ENCODE measurements around the gene MAPK9. TPM values are rescaled to one million over a fixed set of nuclear protein-coding genes. Genes with fewer than 3 reads are reported as not detected.
A peak's percentile ranks its signal among the peaks of the same experiment; 100 is the strongest.

The MAPK9 gene
- 42.4 TPM for total RNA-seq
- long read RNA-seq, full-length matches to known transcripts, result 56 of 85 reads
- long read RNA-seq, partial matches to known transcripts, result 13 of 85 reads
- long read RNA-seq, other reads (novel, unspliced or antisense), result 16 of 85 reads

- intact Hi-C loops (cut with DNase I), result loop anchor here (5.0 kb wide), 1 partner anchor 180 kb away; no protein-coding TSS in a partner anchor
- DNase-seq, result peak; percentile 91
- peak; percentile 94 for ATAC-seq (ENCODE audit: poor library complexity)
These were observed at the start of gene MAPK9 for GRCh38 chr5:180291943-180292831. TSS of gene MAPK9 (minus strand) at chr5:180292083. CDS start at chr5:180280561, 11,522 bp downstream.

- intact Hi-C loops (cut with DNase I), result no loop called here
- ATAC-seq (ENCODE audit: poor library complexity), result no peak
- DNase-seq, result no peak
These were observed 49.7 kb upstream of the MAPK9 start for GRCh38 chr5:180341595-180341994.

- intact Hi-C loops (cut with DNase I), result no loop called here
- ATAC-seq (ENCODE audit: poor library complexity) (no peak), DNase-seq (no peak)
These were observed 49.0 kb upstream of the MAPK9 start for GRCh38 chr5:180340856-180341255.

GRCh38 chr5:180339583-180340183 lies 47.8 kb upstream of the MAPK9 start:
- ATAC-seq (ENCODE audit: poor library complexity), result no peak
- DNase-seq, result peak; percentile 22
- intact Hi-C loops (cut with DNase I), result no loop called here

GRCh38 chr5:180338001-180338707 lies 46.3 kb upstream of the MAPK9 start:
- DNase-seq (peak; percentile 18), ATAC-seq (ENCODE audit: poor library complexity) (no peak)
- intact Hi-C loops (cut with DNase I), result no loop called here

- ATAC-seq (ENCODE audit: poor library complexity) (no peak), DNase-seq (peak; percentile 22)
- intact Hi-C loops (cut with DNase I), result no loop called here
These were observed 44.5 kb upstream of the MAPK9 start for GRCh38 chr5:180336234-180337020.

- DNase-seq (no peak), ATAC-seq (ENCODE audit: poor library complexity) (no peak)
- intact Hi-C loops (cut with DNase I), result no loop called here
These were observed 43.8 kb upstream of the MAPK9 start for GRCh38 chr5:180335614-180336233.

- intact Hi-C loops (cut with DNase I), result no loop called here
- DNase-seq (peak; percentile 37), ATAC-seq (ENCODE audit: poor library complexity) (no peak)
These were observed 43.1 kb upstream of the MAPK9 start for GRCh38 chr5:180334751-180335613.

- no peak for ATAC-seq (ENCODE audit: poor library complexity)
- intact Hi-C loops (cut with DNase I), result no loop called here
- DNase-seq, result peak; percentile 32
These were observed 42.3 kb upstream of the MAPK9 start for GRCh38 chr5:180334176-180334575.

GRCh38 chr5:180333661-180334060 lies 41.8 kb upstream of the MAPK9 start:
- intact Hi-C loops (cut with DNase I), result no loop called here

GRCh38 chr5:180332861-180333260 lies 41.0 kb upstream of the MAPK9 start:
- intact Hi-C loops (cut with DNase I), result no loop called here
- DNase-seq, result no peak
- ATAC-seq (ENCODE audit: poor library complexity), result no peak

More at GRCh38 chr5:180333661-180334060, 41.8 kb upstream of the MAPK9 start:
- DNase-seq, result peak; percentile 55
- ATAC-seq (ENCODE audit: poor library complexity), result no peak

GRCh38 chr5:180332051-180332517 lies 40.2 kb upstream of the MAPK9 start:
- DNase-seq, result peak; percentile 34
- no peak for ATAC-seq (ENCODE audit: poor library complexity)

GRCh38 chr5:180331647-180331950 lies 39.7 kb upstream of the MAPK9 start:
- intact Hi-C loops (cut with DNase I), result no loop called here
- DNase-seq, result peak; percentile 8
- peak; percentile 4 for ATAC-seq (ENCODE audit: poor library complexity)

More at GRCh38 chr5:180332051-180332517, 40.2 kb upstream of the MAPK9 start:
- intact Hi-C loops (cut with DNase I), result no loop called here

GRCh38 chr5:180330810-180331646 lies 39.1 kb upstream of the MAPK9 start:
- intact Hi-C loops (cut with DNase I), result no loop called here
- DNase-seq (peak; percentile 67), ATAC-seq (ENCODE audit: poor library complexity) (peak; percentile 88)

GRCh38 chr5:180330270-180330648 lies 38.4 kb upstream of the MAPK9 start:
- intact Hi-C loops (cut with DNase I), result no loop called here
- ATAC-seq (ENCODE audit: poor library complexity), result no peak
- no peak for DNase-seq

- no peak for DNase-seq
- ATAC-seq (ENCODE audit: poor library complexity), result no peak
- intact Hi-C loops (cut with DNase I), result loop anchor here (5.0 kb wide), 1 partner anchor 202 kb away; no protein-coding TSS in a partner anchor
These were observed 37.9 kb upstream of the MAPK9 start for GRCh38 chr5:180329606-180330269.

Measured in Right ventricle myocardium superior (tissue), 1 donor.